ENCODE data around the gene LAMA3. TPM values are rescaled to one million over a fixed set of nuclear protein-coding genes. Genes with fewer than 3 reads are reported as not detected.
A peak's percentile ranks its signal among the peaks of the same experiment; 100 is the strongest.

Gene LAMA3
- polyA plus RNA-seq, 1 of the 3 experiments (the other 2 are of a cell fraction) = 3.5 TPM

DNA sequence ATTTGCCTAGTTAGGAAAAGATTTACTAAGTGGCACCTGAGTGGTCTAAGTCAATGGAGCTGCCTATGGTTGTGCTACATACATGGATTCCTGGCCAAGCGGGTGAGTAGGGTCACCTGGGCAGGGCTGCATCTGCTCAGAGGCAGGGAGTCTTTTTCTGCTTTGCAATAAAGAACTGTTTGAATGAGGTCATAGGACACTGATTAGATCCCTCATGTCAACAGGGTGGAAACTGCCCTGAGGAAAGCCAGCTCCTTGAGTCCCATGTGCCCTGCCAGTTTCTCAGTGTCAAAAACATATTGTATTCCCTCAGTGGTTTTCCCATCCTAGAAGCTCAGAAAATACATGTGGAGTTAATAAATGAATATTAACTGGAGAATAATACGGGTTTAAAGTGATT is 4.6 kb downstream of the LAMA3 start (continued):
- TF ChIP-seq EP300 (IDR thresholded peaks at IDR 0.05; ENCODE audit: borderline replicate concordance in 1 of 2, low read depth in 1 of 2, low read length in 1 of 2) (no peak), TCF12 (IDR thresholded peaks at IDR 0.05) (no peak), TAF1 (IDR thresholded peaks at IDR 0.05; ENCODE audit: borderline replicate concordance, low read depth, low read length) (no peak), CHD2 (IDR thresholded peaks at IDR 0.05; ENCODE audit: low read length, partially characterized antibody) (no peak), GATA2 (CRISPR knock-in tag; IDR thresholded peaks at IDR 0.05) (no peak)
- TF ChIP-seq, protein P1, sequence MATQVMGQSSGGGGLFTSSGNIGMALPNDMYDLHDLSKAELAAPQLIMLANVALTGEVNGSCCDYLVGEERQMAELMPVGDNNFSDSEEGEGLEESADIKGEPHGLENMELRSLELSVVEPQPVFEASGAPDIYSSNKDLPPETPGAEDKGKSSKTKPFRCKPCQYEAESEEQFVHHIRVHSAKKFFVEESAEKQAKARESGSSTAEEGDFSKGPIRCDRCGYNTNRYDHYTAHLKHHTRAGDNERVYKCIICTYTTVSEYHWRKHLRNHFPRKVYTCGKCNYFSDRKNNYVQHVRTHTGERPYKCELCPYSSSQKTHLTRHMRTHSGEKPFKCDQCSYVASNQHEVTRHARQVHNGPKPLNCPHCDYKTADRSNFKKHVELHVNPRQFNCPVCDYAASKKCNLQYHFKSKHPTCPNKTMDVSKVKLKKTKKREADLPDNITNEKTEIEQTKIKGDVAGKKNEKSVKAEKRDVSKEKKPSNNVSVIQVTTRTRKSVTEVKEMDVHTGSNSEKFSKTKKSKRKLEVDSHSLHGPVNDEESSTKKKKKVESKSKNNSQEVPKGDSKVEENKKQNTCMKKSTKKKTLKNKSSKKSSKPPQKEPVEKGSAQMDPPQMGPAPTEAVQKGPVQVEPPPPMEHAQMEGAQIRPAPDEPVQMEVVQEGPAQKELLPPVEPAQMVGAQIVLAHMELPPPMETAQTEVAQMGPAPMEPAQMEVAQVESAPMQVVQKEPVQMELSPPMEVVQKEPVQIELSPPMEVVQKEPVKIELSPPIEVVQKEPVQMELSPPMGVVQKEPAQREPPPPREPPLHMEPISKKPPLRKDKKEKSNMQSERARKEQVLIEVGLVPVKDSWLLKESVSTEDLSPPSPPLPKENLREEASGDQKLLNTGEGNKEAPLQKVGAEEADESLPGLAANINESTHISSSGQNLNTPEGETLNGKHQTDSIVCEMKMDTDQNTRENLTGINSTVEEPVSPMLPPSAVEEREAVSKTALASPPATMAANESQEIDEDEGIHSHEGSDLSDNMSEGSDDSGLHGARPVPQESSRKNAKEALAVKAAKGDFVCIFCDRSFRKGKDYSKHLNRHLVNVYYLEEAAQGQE (IDR thresholded peaks at IDR 0.05; ENCODE audit: low read depth, low read length) = no peak

DNA sequence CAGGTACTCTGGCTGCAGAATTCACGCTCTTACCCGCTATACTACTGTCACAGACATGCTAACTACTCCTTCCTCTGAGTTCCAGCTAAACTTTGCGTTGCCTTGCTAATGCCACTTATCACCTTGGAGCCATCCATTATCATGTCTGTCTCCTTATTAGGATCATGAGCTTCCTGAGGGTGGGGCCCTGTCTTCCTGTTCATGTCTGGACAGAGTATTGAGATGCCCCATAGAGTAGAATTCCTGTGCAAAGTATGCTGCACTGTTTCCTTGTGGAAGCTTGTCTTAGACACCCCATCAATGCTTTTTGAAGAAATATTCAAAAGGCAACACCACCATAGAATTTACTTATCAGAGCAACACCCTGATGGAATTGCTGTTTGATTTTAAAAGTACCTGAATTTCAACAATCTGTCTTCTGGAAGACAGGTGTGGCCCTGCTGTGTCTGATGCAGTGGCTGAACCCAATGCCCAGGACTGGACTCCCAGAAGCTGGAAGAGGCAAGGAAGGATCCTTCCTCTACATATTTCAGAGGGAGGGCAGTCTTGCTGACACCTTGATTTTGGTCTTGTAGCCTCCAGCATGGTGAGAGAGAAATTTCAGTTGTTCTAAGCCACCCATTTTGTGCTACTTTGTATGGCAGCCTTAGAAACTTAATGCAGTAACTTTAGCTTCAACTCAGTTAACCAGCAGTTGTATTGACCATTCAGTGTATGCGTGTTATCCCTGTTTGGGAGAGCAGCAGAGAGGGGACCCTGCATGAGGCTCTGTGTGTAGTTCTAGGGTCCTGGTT is 5.6 kb downstream of the LAMA3 start:
- no peaks in the 10 kb centered on the region for H4K20me1 ChIP-seq (ENCODE audit: insufficient read depth)
- H2AFZ ChIP-seq (ENCODE audit: low read depth) = 0 out of 2 replicates have a peak overlapping the region, but pooled peaks have one; percentile 5
- 96% methylated on average over 4 of the region's 4 CpGs for WGBS (ENCODE audit: low lambda C conversion rate)
- no peaks in the 10 kb centered on the region for H3K36me3 ChIP-seq (replicated peaks in 1 of 2; ENCODE audit: control insufficient read depth in 1 of 2, insufficient read depth in 2 of 2, low read length in 1 of 2)
- DNase-seq = no peak
- ChIA-PET CTCF (interaction anchor here (0.5 to 5.2 kb wide), 4 partner anchors 9 to 91 kb away, joined by 3 to 38 read pairs (median 5); no protein-coding TSS in a partner anchor), POLR2A (no interaction called here)
- H3K9me3 ChIP-seq = no peaks in the 10 kb centered on the region
- no peak overlapping the region for H3K9ac ChIP-seq
- H3K4me3 ChIP-seq (ENCODE audit: low read depth in 2 of 2, low read length in 1 of 2) = no peak overlapping the region
- no peaks in the 10 kb centered on the region for H3K79me2 ChIP-seq (ENCODE audit: insufficient read depth)
- H3K4me1 ChIP-seq (ENCODE audit: control insufficient read depth in 1 of 2, insufficient read depth in 2 of 2, low read depth in 1 of 2, low read length in 1 of 2) = peaks cover 6 to 7% of the 10 kb centered on the region in 2 experiments; a peak in 2 of 4 replicates
- no peaks in the 10 kb centered on the region for H3F3A ChIP-seq (replicated peaks; ENCODE audit: insufficient read depth)
- H3K27me3 ChIP-seq (ENCODE audit: insufficient read depth) = no peaks in the 10 kb centered on the region
- H3K9me2 ChIP-seq = no peaks in the 10 kb centered on the region
- H3K4me2 ChIP-seq = peak overlapping the region; percentile 10; the same call in 1 of the 2 replicates
- peak overlapping the region in 1 of 2 experiments; percentile 31; a peak in 2 of 4 replicates for H3K27ac ChIP-seq (ENCODE audit: low read depth in 2 of 2, low read length in 1 of 2)
- TF ChIP-seq, protein P2, sequence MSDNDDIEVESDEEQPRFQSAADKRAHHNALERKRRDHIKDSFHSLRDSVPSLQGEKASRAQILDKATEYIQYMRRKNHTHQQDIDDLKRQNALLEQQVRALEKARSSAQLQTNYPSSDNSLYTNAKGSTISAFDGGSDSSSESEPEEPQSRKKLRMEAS (IDR thresholded peaks at IDR 0.05; ENCODE audit: low read depth) = no peak
- TF ChIP-seq TAF1 (IDR thresholded peaks at IDR 0.05; ENCODE audit: borderline replicate concordance, low read depth, low read length) (no peak), TCF12 (IDR thresholded peaks at IDR 0.05) (no peak), FOXM1 (IDR thresholded peaks at IDR 0.05; ENCODE audit: low read depth) (no peak), MEF2A (IDR thresholded peaks at IDR 0.05; ENCODE audit: borderline replicate concordance, low read depth) (no peak), FOSL2 (IDR thresholded peaks at IDR 0.05; ENCODE audit: borderline replicate concordance, low read depth) (no peak), CHD2 (IDR thresholded peaks at IDR 0.05; ENCODE audit: low read length, partially characterized antibody) (no peak), RFX5 (IDR thresholded peaks at IDR 0.05; ENCODE audit: low read length) (no peak), JUND (IDR thresholded peaks at IDR 0.05) (no peak), NRF1 (IDR thresholded peaks at IDR 0.05; ENCODE audit: low read depth, low read length) (no peak)
- TF ChIP-seq, protein P1 (IDR thresholded peaks at IDR 0.05; ENCODE audit: low read depth, low read length) = no peak
- TF ChIP-seq, protein P3, sequence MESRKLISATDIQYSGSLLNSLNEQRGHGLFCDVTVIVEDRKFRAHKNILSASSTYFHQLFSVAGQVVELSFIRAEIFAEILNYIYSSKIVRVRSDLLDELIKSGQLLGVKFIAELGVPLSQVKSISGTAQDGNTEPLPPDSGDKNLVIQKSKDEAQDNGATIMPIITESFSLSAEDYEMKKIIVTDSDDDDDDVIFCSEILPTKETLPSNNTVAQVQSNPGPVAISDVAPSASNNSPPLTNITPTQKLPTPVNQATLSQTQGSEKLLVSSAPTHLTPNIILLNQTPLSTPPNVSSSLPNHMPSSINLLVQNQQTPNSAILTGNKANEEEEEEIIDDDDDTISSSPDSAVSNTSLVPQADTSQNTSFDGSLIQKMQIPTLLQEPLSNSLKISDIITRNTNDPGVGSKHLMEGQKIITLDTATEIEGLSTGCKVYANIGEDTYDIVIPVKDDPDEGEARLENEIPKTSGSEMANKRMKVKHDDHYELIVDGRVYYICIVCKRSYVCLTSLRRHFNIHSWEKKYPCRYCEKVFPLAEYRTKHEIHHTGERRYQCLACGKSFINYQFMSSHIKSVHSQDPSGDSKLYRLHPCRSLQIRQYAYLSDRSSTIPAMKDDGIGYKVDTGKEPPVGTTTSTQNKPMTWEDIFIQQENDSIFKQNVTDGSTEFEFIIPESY (IDR thresholded peaks at IDR 0.05; ENCODE audit: borderline replicate concordance, low read depth) = no peak
- TF ChIP-seq, protein P4, sequence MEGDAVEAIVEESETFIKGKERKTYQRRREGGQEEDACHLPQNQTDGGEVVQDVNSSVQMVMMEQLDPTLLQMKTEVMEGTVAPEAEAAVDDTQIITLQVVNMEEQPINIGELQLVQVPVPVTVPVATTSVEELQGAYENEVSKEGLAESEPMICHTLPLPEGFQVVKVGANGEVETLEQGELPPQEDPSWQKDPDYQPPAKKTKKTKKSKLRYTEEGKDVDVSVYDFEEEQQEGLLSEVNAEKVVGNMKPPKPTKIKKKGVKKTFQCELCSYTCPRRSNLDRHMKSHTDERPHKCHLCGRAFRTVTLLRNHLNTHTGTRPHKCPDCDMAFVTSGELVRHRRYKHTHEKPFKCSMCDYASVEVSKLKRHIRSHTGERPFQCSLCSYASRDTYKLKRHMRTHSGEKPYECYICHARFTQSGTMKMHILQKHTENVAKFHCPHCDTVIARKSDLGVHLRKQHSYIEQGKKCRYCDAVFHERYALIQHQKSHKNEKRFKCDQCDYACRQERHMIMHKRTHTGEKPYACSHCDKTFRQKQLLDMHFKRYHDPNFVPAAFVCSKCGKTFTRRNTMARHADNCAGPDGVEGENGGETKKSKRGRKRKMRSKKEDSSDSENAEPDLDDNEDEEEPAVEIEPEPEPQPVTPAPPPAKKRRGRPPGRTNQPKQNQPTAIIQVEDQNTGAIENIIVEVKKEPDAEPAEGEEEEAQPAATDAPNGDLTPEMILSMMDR (IDR thresholded peaks at IDR 0.05) = no peak

All from SK-N-SH (cell line).